Measurements from ENCODE around the gene C1GALT1.

C1GALT1 gene

DNA sequence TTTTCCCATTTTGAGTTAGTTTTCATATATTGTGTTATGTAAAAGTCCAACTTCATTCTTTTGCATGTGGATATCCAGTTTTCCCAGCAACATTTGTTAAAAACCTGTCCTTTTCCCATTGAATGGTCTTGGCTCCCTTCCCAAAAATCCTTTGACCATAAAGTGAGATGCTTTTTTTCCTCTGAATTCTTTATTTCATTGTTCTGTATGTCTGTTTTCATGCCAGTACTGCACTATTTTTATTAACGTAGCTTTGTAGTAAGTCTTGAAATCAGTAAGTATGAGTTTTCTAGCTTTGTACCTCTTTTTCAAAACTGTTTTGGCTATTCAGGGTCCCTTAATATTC is 20.0 kb downstream of the C1GALT1 start:
- no peak for DNase-seq

DNA sequence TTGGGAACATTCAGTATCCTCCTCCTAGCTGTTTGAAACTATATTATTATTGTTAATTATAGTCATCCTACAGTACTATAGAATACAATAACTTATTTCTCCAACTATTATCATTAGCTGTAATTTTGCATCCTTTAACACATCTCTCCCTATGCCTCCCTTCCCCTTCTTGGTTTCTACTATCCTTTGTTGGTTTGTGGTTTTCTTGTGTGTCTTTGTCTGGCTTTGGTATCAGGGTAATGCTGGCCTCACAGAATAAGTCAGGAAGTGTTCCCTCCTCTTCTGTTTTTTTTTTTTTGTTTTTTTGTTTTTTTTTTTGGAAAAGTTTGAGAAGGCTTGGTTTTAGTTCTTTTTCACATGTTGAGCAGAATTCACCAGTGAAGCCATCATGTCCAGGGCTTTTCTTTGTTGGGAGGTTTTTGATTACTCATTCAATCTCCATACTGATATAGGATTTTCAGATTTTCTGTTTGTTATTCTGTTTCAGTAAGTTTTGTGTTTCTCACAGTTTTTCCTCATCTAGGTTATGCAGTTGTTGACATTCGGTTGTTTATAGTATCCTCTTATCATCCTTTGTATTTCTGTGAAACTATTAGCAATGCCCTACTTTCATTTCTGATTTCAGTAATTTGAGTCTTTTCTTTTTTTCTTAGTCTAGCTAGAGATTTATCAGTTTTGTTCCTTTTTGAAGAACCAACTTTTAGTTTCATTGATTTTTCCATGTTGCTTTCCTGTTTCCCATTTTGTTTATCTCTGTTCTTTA is 21.6 kb downstream of the C1GALT1 start:
- DNase-seq = no peak

DNA sequence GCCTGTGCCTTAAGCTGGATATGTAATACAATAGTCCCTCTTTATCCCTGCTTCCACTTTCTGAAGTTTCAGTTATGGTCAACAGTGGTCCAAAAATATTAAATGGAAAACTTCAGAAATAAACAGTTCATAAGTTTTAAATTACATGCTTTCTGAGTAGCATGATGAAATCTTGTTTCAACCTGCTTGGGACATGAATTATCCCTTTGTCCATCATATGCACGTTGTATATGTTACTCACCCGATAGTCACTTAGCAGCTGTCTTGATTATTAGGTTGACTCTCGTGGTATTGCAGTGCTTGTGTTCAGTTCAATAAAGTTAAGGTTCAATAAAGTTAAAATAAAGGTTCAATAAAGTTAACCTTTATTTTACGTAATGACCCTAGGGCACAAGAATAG is 25.5 kb downstream of the C1GALT1 start:
- DNase-seq = no peak

DNA sequence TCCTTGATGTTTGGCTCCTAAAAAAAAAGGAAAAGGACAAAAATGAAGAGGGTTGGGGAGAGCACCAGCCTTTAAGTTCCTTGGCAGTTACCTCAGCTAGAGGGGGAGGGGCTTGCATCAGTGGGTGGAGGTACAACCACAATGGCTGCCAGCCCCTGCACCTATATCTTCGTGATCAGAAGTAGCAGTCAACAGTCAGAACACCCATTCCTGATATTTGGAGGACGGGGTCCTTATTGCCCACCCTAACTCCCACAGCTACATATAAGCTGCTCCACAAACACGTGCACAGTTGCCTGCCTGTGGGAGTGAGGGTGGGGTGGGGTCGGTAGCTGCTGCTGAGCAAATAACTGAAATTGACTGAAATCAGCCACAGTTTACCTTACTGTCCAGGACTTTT is 26.2 kb downstream of the C1GALT1 start:
- DNase-seq = no peak

DNA sequence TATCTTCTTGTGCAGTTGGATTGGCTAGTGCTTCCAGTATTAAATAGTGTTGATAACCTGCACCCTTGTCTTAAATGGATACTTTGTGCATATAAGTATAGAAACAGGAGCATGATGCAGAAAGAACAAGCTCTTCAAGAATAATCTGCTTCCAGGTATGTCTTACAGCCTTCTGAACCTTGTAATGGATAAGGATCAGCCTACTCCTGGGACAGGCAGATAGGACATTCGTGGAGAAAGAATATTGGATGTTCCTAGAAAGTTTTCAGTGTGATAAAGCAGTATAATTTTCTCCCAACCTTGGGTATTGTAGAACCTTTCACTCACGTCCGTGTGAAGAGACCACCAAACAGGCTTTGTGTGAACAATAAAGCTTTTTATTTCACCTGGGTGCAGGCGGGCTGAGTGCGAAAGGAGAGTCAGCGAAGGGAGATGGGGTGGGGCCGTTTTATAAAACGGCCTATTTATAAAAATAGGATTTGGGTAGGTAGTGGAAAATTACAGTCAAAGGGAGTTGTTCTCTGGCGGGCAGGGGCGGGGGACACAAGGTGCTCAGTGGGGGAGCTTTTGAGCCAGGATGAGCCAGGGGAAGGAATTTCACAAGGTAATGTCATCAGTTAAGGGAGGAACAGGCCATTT is 27.2 kb downstream of the C1GALT1 start:
- no peak for DNase-seq

DNA sequence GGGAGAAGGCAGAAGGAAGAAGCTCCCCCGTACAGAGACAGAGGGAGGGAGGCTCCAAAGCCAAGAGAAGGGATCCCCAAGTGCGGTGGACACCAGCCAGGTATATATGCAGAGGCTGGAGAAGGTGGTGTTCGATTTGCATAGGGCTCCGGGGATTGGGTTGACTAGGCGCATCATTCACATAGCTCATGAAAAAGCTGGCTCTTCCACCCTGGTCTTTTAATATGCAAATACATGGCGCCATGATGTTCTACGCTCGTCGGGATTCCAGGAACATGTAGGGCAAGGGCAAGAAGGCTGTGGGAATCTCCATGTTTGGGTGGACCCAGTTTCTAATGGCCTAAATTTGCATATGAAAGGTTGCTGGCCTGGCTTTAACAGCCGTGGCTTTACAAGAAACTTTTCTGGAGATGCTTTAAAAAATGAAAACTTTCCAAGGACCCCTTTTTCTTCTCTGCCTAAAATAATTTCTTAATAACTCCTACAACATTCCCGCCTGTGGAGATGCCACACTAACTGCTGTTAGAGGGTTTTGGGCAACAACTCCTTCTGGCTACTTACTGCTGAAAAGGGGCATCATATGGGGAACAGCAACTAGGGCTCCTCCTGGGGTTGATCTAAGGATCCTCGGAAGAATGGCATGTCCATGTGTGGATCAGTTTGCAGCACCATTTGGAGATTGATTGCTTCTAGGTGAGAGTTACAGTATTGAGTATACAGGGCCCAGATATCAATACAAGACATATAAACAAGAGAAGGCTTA is 28.3 kb downstream of the C1GALT1 start:
- no peak for DNase-seq

DNA sequence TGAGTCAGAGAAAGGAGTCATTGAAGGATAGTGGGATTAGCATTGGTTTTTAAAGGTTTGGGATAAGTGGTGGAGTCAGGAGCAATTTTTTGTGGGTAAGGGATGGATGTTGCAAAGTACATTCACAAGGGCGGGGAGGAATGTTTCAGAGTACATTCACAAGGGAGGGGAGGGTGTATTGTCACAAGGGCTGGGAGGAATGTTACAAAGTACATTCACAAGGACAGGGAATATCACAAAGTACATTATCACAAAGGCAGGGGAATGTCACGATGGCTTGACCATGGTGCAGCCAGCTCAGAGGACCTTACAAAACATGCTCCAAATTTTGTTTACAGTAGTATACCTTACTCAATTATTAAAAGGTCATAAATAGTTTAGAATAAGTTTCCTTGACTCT is 30.3 kb downstream of the C1GALT1 start:
- DNase-seq = no peak

DNA sequence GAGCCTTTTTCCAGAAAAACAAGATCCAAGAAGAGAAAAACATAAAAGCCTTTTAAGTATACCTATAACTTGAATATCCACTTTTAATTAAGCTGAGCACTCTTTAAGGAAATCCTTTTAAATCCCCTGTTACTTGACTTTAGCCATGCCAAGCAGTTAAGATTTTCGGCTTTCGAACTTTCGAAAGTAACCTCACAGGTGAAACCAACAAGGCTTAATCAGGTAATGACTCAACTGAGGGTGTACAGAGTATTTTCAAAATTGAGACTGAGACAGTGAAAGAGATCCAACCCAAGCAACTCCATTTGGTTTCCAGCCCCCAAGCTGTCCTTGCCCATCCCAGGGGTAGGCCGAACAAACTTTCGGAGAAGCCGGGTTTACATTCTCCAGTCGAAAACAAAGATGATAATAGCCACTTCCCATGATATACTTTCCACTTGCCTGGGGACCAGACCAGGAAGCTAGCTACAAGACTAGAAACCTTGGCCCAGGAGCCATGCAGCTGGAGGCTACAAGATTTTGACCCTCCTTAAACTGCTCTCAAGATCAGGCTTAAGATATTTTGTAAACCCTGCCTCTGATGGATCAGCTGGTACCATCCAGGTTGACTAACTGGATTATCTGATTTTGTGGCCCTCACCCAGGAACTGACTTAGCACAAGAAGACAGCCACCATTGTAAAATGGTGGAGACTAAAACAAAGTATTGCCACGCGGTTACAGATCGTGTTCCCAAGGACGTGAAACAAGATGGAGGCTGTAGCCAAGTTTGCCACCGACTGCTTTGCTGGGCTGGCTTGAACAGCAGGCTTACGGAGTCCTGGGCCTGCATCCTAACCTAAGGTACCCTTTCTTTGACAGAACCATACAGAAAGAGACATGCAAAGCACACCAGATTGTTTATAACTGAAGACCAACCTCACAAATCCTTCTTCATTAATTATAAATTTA is 32.3 kb downstream of the C1GALT1 start:
- no peak for DNase-seq

DNA sequence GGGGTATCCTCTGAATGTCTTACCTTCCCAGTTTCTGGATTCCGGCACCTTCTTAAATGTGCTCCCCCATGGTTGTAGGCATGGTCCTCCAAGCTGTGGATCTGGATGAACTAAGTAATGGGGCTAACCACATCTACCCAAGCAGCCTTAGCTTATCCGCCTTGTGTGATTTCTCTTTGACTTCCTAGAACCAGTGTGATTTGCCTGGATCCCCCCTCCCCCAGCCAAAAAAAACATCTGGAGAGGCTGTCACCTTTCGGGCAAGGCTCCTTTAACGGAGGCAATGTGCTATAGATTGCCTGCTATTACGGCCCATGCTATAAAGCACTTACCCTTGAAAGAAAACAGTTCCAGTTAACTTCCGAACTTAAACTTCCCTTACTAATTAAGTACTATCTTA is 33.9 kb downstream of the C1GALT1 start:
- DNase-seq = no peak

DNA sequence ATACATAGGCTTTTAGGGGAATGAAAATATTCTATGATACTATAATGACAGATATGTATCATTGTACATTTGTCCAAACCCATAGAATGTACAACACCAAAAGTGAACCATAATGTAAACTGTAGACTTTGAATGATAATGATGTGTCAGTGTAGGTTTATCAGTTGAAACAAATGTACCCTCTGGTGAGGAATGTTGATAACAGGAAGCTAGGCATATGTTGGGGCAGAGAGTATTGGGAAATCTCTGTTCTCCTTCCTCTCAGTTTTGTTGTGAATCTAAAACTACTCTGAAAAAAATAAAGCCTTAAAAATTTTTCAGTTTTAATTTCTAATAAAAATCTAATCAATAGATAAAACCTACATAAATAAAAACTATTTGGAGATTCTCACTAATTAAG is 36.9 kb downstream of the C1GALT1 start:
- no peak for DNase-seq

DNA sequence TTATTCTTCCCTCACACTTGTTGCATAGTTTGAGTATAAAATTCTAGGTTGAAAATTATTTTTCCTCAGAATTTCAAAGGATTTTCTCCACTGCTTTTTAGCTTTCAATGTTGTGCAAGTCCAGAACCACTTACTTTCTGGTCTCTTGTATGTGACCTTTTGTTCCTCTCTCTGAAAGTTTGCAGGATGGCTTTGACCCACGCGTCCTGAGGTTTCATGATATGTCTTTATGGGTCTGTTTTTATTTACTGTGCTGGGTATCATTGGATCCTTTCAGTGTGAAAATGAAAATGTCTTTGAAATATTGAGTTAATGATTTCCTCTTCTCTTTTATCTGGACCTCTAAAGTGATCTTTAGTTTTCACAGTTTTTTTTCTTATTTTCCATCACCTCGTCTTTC is 38.5 kb downstream of the C1GALT1 start:
- DNase-seq = no peak

DNA sequence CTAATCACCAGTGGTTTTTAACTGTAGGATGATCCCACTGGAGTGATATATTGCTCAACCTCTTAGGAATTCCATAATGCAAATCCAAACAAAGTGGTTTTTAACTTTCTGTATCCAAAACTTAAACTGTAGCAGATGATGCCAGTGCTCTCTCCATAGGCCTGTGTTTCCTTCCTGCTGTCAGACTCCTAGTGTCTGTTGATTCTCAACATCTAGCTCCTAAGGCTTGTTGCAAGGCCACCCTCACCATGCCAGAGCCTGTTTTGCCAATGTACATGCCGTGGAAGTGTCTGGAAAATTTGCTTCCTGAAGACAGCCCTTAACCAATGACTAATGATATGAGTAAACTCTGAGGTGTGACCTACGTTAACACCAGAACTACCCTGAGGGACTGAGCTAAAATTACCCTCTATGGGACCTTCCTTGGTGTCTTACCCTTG is 39.3 kb downstream of the C1GALT1 start:
- DNase-seq = no peak

DNA sequence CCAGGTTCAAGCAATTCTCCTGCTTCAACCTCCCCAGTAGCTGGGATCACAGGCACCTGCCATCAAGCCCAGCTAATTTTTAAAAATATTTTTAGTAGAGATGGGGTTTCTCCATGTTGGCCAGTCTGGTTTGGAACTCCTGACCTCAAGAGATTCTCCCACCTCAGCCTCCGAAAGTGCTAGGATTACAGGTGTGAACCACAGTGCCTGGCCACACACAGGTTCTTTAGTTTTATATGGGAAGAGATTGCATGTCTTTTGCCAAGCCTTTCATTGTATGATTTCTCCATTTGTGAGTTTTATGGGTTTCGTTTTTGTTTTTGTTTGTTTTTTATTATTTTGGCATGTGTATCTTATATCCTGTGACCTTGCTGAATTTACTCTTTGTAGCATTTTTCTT is 40.9 kb downstream of the C1GALT1 start:
- no peak for DNase-seq

DNA sequence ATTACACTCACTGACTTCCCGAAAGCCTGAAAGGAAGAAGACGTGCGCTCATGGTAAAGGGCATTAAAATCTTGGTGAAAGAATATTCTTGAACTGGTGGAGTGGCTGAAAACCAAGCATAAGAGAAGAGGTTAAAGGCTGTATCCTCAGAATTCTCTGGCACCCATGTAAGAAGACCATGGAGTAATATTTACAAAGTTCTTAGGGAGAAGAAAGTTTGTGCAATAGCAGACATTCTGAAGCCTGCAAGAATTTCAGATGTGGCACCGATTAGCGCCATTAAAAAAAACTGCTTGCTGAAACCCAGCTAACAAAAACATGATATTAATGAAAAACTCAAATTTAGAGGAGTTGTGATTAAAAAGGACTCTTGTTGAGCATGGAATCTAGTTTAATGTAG is 44.1 kb downstream of the C1GALT1 start:
- DNase-seq = no peak

DNA sequence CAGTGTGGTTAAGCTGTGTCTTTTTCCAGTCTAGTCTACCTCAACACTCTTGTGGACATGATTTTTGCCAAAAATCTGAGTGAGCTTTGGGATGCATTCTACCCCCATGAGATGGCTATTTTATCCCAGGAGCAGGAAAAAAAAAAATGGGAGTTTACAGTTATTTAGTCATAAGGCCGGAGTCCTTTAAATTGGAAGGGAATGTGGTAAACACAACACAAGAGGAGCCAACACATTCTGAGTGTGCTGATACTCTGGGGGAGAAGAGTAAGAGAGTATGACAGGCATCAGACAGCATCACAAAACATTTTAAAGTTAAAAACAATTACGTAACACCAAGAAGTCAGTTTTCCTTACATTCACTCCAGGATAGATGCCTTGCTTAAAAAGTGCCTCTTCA is 46.1 kb downstream of the C1GALT1 start:
- DNase-seq = no peak

DNA sequence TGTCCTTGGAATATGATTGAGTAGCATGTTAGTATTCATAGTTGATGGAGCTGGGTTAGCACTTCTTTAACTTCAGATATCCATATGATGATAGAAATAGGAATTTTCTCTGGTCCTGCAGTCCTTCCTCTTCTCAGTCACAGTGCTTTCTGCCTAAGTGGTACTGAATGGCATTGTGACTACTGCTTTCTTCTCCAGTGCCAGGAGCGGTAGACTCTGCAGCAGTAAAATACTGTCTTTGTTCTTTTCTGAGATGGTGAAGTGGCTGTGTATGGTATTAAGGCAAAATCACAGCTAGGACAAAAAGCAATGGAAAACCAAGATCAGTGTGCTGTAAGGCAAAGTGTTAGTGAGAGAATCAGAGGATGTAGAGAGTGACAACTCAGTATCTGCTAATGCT is 46.6 kb downstream of the C1GALT1 start:
- DNase-seq = no peak

DNA sequence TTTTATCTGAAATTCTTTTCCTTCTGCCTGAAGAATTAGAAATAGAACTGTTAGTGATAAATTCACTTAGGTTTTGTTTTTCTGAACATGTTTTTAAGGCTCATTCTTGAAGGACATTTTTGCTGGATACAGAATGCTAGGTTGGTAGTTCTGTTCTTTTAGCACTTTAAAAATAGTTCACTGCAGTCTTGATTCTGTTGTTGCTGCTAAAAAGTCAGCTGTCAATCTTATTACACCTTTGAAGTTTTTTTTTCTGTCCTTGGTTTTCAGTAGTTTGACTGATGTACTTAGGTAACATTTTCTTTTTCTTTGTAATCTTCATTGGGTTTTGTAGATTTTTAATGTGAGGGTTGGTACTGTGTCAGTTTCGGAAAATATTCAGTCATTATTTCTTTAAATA is 48.7 kb downstream of the C1GALT1 start:
- no peak for DNase-seq

DNA sequence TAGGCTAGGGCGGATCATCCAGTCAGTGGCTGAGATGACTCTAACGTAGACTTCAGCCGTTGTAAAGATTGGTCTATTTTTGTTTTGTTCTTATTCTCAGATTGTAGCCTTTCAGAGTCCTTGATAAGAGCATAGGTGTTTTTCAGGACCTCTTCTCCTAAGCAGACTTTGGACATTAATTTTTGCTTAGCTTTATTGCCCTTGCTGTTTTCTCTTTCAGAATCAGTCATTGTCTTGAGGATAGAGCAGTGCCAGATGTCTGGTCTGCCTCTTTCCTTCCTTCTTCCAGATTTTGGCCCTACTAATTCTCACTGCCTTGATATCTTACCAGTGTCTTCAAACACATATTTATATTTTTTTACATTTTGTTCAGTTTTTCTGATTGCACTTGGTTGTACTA is 49.5 kb downstream of the C1GALT1 start:
- DNase-seq = no peak

DNA sequence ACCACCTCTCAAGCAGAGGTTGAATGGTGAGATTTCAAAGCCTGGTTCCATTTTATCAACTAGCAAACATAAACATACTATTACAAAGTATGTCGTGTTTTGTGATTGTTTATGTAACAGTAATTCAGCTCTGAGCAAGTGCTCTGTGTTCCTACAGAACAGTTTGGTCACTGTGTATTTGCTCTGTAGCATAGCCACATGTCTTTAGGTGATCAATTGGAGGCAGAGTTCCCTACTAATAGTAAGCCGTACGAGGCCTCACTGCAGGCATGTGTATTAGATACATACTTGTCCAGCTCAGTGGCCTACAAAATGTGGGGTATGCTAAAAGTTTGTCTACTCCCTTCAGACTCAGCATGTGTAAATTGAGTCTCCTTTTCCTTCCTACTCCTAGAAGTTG is 53.0 kb downstream of the C1GALT1 start:
- DNase-seq = no peak

DNA sequence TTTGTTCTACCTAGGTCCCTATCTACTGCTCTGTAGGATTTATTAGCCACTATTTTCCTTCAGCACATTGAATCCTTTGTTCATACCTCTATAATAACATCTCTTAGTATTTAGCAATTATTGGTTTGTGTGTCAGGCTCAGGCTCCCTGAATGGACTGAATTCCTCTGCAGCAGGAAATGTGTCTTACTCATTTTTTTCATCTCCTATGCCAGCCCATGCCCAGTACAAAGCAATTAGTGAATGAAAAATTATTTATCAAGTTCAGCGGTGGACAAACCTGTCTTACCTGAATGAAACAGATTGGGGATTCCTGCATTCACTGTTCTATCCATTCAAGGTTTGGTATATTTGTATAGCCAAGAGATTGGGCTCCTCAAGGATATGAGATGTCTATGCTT is 53.7 kb downstream of the C1GALT1 start:
- no peak for DNase-seq

DNA sequence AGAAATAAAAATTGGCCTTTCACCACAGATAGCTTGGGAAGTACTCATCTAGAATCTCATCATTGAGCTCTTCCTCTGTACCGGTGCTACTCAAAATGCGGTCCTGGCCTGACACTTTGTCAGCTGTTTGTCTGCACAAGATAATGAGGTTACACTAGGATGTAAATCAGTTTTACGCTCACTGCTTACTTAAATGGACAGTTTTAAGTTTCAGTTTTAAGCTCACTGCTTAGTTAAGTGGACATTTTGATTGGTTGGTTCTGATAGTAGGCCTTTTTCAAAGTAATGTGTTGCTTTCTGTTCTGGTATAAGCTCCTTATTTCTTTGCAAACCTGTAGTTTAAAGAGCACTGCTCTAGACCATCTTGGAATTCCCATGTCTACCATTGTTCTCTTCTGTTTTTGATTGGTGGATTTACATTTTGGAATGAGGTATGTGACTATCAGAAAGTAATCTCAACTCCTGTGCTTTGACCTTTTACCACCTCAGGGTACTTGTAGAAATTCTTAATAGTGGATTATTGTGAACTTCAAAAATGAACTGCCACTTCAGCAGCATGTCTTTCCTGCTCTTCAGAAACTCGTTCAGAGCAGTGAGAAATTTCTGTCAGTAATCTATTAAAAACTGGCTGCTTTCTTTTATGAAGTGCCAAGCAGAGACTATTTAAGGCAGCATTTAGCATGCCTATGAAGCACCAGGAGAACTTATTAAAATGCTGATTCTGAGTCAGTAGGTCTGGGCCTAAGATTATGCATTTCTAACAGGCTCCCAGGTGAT is 55.0 kb downstream of the C1GALT1 start:
- DNase-seq = no peak

DNA sequence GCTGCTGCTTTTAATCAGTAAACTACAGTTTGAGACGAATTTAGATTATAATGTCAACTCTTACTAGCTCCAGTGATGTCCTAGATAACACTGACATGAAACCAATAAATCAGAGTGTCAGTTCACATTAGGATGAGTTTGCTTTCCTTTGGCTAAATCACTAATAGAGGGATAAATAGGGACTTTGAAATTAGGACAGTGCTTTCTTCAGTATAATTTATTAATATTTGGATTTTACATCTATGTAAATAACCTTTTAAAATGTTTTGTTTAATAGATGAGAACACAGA is 55.6 kb downstream of the C1GALT1 start:
- no peak for DNase-seq

DNA sequence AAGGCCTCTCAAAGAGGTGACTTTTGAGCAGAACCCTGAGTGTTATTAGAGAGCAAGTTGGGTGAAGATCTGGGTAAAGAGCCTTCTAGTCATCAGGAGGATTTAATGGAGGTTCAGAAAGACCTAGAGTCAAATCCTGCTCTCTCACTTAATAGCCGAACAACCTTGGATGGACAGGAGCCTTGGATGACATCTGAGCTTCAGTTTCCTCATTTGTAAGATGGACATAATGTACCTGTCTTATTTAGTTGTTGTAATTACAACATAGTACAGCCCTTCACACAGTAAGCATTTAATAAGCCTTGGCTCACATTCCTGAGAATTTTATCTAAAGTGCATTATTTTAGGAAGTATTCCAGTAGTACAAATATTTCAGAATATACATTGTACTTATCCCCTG is 57.0 kb downstream of the C1GALT1 start:
- no peak for DNase-seq
